GM21515 (cell line): ENCODE measurements around the gene CXXC5.

Experiments
- ATAC-seq: cut with Tn5 transposase; IDR thresholded peaks from one replicate; pipeline ENCODE4 v1.9.1; 2021; ENCODE audit not compliant: unreplicated experiment

Gene CXXC5

GRCh38 chr5:139638090-139638735 lies 9.9 kb upstream of the CXXC5 start:
- ATAC-seq, result peak; percentile 31

GRCh38 chr5:139638736-139639618 lies 9.2 kb upstream of the CXXC5 start:
- no peak for ATAC-seq

GRCh38 chr5:139639619-139640380 lies 8.3 kb upstream of the CXXC5 start:
- no peak for ATAC-seq

GRCh38 chr5:139640421-139641115 lies 7.6 kb upstream of the CXXC5 start:
- ATAC-seq, result no peak

GRCh38 chr5:139641116-139642080 lies 6.8 kb upstream of the CXXC5 start:
- no peak for ATAC-seq

GRCh38 chr5:139642213-139642612 lies 5.9 kb upstream of the CXXC5 start:
- ATAC-seq, result no peak

- ATAC-seq, result no peak
These were observed 5.0 kb upstream of the CXXC5 start for GRCh38 chr5:139642891-139643871.

GRCh38 chr5:139644001-139644456 lies 4.1 kb upstream of the CXXC5 start:
- no peak for ATAC-seq

- no peak for ATAC-seq
These were observed 3.3 kb upstream of the CXXC5 start for GRCh38 chr5:139644646-139645429.

- ATAC-seq, result no peak
These were observed 2.7 kb upstream of the CXXC5 start for GRCh38 chr5:139645430-139645871.

- no peak for ATAC-seq
These were observed 2.0 kb upstream of the CXXC5 start for GRCh38 chr5:139646111-139646510.

- no peak for ATAC-seq
These were observed 1.1 kb upstream of the CXXC5 start for GRCh38 chr5:139646912-139647505.

- no peak for ATAC-seq
These were observed 494 bp upstream of the CXXC5 start for GRCh38 chr5:139647506-139648204.

- no peak for ATAC-seq
These were observed 1.2 kb downstream of the CXXC5 start for GRCh38 chr5:139649082-139649991.

GRCh38 chr5:139650031-139650688 lies 2.0 kb downstream of the CXXC5 start:
- ATAC-seq, result no peak
